HG02759 (cell line): ENCODE data around the gene HRAS.
"Not testable (repeated sequence)": the region's sequence is repeated elsewhere in the genome, so short reads cannot be mapped to it uniquely, and the experiment has no call there.

Experiments used
- ATAC-seq: cut with Tn5 transposase; IDR thresholded peaks from one replicate; pipeline ENCODE4 v1.9.1; 2021; ENCODE audit warnings: mild to moderate bottlenecking, moderate library complexity; ENCODE audit not compliant: unreplicated experiment

Gene HRAS

GRCh38 chr11:534396-535209, 773 bp downstream of the HRAS start:
- peak; percentile 1 for ATAC-seq

DNA sequence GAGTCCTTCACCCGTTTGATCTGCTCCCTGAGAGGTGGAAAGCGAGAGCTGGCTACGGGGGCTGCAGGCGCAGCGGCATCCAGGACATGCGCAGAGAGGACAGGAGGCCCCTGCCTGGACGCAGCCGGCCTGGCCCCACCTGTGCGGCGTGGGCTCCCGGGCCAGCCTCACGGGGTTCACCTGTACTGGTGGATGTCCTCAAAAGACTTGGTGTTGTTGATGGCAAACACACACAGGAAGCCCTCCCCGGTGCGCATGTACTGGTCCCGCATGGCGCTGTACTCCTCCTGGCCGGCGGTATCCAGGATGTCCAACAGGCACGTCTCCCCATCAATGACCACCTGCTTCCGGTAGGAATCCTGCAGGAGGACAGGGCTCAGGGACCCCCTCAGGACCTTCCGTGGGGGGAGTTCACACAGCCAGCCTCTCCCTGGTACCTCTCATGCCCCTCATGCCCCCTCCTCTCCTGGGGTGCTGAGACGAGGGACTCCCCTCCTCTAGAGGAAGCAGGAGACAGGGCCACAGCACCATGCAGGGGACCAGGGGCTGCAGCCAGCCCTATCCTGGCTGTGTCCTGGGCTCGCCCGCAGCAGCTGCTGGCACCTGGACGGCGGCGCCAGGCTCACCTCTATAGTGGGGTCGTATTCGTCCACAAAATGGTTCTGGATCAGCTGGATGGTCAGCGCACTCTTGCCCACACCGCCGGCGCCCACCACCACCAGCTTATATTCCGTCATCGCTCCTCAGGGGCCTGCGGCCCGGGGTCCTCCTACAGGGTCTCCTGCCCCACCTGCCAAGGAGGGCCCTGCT, 1.6 kb downstream of the HRAS start:
- ATAC-seq: no peak

DNA sequence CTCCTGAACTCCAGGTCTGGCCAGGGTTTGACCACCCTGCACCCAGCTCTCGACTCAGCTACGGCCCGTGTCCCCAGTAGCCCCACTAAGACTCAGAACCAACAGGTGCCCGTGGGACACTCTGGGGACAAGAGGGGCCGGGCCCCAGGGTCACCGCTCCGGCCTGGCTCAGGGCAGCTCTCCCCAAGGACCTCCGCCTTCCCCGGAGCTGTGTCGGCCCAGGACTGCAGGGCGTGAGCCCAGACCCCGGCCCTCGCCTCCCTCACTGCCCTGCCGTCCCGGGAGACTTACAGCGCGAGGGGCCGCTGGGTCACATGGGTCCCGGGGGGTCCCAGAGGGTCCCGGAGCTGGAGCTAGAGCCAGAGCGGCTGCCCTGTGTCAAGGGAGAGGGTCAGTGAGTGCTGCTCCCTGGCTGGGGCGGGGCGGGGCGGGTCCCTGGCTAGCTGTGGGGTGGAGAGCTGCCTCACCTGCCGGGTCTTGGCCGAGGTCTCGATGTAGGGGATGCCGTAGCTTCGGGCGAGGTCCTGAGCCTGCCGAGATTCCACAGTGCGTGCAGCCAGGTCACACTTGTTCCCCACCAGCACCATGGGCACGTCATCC, 2.3 kb downstream of the HRAS start:
- ATAC-seq: no peak

DNA sequence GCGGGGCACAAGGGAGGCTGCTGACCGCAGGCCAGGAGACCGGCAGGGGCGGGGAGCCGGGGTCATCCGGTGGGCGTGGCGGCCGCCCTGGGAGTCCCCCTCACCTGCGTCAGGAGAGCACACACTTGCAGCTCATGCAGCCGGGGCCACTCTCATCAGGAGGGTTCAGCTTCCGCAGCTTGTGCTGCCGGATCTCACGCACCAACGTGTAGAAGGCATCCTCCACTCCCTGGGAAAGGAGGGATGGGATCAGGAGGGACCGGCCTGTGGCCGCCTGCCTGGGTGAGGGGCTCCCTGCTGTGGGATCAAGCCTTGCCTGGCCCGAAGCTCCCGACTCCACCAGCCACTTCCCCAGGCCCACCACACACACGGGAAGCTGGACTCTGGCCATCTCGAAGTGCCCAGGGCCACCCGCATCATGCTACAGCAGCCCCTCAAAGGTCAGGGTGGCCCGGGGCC, 2.8 kb downstream of the HRAS start:
- ATAC-seq: no peak

GRCh38 chr11:531919-532526, 3.4 kb downstream of the HRAS start:
- ATAC-seq: no peak

DNA sequence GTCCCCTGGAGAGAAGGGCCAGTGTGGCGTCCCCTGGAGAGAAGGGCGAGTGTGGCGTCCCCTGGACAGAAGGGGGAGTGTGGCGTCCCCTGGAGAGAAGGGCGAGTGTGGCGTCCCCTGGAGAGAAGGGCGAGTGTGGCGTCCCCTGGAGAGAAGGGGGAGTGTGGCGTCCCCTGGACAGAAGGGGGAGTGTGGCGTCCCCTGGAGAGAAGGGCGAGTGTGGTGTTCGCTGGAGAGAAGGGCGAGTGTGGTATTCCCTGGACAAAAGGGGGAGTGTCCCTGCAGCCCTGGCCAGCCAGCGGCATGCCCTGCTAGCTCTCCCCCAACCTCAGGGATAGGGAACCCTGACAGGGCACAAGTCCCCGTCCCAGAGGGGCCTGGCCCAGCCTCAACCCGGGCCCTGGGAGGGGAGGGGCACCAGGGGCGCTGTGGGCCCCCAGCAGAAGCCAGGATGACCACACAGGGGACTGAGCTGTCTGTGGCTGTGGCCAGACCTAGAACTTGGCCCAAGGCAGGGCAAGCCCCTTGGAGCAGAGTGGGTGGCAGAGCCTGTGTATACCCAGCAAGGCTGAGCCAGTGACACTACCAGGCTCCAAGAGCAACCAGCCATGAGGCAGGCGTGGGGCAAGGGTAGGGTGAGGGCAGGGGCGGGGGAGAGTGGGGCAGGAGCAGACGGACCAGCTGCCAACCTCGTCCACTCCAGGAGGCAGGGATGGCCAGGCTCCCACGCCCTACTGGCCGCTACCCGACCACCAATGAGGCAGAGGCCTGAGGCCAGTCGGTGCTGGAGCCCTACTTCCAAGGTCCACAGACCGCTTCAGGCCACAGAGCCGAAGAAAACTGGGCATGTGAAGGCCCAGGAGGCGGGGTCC, 4.2 kb downstream of the HRAS start:
- no peak for ATAC-seq

DNA sequence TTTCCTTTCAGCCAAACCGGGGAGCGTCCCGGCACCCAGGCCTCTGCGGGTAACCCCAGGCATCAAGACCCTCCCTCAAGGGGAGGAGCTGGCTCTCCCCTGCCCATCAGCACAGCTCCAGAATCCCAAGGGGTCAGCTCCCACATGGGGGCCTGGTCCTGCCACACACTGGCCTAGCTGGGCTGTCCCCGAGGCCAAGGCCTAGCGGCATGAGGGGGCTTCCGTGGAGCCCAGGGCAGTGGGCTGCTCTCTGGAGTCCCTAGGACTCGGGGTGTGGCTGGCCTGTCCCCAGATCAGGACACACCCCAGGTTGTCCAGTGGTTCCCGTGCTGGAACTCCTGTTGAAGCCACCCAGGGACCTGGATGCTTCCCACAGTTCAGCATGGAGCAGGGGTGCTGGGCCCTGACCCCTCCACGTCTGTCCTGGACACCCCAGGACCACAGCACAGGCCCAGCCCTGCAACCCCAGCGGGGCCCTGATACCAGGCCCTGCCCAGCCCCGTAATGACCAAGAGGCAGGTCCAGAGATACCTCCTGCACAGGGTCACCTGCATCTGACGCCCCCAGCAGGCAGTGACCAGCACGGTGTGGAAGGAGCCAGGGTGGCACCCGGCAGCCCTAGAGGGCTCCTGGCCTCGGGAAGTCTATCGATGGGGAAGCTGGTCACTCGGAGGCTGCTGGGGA, 5.5 kb downstream of the HRAS start:
- ATAC-seq: no peak

DNA sequence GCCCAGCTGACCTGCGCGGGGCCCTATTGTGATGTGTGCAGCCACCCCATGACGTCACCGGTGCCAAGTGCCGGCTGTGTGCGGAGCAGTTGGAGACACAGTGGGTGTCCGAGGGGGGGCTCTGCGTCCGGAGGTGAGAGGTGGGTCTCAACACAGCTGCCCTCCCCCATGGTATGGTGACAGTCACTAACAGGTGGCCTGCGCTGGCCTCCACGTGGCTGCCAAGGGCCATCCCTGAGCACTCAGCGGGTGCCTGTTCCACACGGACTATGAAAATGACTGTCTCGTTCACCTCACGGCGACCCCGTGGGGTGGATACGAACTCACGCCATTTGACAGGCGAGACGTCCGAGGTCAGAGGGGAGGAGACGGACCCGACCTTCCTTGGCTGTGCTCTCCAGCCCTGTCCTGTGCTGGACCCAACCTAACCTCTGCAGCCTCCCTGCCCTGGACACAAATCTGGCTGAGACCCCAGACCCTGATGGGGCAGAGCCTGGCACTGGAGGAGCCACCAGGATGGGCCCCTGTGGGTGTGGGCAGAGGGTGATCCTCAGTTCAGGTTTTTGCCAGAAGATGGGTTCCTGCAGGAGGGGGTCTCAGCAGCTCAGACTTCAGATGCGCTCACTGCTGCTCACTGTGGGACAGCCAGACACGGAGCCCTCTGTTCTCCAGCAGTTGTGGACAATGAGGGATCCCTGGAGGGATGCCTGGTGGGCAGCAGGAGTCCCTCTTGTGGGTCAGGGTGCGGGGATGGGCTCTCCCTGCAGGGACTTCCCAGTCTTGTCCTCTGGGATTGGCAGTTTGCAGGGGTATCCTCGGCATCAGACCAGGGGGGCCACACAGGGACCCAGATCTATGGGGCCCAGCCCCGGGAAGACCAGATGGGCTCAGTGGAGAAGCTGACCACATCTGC, 6.3 kb downstream of the HRAS start:
- ATAC-seq: no peak

DNA sequence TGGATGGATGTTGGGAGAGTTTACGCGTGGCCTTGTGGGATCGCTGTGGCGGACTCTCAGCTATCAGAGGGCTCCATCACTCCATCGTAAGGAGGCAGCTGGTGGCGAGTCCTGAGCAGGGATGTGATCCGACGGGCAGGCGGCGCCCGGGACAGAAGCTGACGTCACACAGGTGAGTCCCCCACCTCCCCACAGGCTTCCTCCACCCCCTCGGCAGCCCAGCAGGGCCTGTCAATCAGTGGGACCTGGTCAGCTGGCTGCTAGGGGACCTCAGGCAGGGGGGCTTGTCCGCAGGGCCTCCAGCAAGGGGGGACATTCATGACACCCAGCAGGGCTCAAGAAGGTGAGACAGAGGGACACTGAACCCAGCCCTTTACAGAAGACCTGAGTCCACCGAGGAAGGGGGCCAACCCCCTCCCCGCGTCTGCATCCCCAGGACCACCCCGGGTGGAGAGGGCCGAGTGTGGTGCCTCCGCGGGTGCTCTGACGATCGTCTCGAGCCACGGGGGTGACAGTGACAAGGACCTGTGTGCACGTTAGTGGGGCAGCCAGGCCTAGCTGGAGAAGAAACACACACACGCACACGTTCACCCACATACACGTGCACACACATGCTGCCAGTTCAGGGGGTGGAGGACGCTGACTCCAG, 7.1 kb downstream of the HRAS start:
- no peak for ATAC-seq

GRCh38 chr11:526192-526591, 9.2 kb downstream of the HRAS start:
- ATAC-seq: no peak

DNA sequence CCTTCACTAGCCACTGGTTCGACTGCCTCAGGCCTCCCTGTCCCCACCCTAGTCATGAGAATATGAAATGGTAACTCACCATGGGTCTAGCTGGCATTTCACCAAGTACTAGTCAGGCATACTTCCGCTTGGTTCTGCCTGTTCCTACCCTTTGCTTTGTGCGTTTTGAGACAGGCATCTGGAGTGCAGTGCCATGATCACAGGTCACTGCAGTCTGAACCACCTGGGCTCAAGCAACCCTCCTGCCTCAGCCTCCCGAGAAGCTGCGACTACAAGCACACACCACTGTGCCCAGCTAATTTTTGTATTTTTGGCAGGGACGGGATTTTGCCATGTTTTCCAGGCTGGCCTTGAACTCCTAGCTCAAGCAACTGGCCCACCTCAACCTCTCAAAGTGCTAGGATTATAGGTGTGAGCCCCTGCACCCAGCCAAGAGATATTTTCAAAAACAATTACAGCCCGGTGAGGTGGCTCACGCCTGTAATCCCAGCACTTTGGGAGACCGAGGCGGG, 14.1 kb downstream of the HRAS start:
- no peak for ATAC-seq

DNA sequence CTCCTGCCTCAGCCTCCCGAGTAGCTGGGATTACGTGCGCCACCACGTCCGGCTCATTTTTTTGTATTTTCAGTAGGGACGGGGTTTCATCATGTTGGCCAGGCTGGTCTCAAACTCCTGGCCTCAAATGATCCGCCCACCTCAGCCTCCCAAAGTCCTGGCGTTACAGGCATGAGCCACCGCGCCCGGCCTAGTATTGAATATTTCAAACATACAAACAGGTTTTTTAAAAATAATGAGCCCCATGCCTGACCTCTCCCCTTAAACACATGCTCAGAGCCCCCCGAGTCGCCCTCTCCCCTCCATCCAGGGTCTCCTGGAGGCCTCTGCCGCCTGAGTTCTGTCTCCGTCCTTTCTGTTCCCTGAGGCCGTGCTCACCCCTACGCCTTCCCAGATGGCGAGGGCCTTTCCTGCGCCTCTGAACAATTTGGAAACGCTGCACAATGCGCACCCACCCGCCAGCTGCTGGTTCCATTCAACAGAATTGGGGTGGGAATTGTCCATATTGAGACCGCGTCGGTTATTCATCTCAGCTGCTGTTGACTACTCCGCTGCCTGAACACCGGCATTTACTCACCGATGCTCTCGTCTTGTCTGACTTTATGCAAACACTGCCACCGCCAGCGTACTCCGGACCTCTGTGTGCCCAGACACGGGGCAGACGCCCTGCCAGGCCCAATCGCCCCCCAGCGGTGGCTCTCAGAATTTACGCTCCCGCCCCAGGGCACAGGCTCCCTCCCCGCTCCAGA, 14.8 kb downstream of the HRAS start:
- no peak for ATAC-seq

- ATAC-seq: peak; percentile 97
Observed at GRCh38 chr11:518463-519202, 16.7 kb downstream of the HRAS start.

DNA sequence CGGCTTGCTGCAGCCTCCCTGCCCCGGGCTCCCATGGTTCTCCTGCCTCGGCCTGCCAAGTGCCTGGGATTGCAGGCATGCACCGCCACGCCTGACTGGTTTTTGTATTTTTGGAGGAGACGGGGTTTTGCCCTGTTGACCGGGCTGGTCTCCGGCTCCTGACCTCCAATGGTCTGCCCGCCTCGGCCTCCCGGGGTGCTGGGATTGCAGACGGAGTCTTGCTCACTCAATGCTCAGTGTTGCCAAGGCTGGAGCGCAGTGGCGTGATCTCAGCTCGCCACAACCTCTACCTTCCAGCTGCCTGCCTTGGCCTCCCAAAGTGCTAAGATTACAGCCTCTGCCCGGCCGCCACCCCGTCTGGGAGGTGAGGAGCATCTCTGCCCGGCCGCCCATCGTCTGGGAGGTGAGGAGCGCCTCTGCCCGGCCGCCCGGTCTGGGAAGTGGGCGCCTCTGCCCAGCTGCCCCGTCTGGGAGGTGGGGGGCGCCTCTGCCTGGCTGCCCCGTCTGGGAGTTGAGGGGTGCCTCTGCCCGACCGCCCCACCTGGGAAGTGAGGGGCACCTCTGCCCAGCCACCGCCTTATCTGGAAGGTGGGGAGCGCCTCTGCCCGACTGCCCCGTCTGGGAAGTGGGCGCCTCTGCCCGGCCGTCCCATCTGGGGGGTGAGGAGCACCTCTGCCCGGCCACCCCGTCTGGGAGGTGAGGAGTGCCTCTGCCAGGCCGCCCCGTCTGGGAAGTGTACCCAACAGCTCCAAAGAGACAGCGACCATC, 18.3 kb downstream of the HRAS start:
- not testable (repeated sequence) for ATAC-seq

DNA sequence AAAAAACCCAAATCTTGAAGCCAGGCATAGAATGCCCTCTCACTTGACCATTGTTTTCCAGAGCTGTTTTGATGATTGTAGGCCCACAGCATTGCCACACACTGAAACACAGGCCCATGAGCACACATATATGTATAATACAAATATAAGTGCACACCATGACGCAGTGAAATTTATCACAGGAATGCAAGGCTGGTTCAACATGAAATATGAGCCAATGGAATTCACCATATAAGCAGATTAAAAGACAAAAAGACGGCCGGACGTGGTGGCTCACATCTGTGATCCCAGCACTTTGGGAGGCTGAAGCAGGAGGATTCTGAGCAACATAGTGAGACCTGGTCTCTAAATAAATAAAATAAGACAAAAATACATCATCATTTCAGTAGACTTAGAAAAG, 19.0 kb downstream of the HRAS start:
- ATAC-seq: no peak

DNA sequence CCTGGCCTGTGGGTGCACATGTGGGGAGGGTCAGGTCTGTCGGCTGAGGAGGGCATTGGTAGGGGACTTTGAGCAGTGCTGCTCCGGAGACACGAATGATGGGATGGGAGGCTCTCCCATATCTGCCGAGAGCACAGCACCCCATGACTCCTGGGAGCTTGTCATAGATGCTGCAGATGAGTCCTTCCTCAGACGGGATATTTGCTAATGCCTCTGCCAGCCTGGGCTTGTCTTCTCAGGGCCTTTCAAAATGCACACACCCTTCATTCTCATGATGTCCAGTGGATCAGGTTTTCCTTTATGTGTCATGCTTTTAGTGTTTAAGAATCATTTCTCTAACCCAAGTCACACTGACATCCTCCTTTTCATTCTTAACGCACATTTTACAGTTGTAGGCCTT, 20.2 kb downstream of the HRAS start:
- ATAC-seq: no peak
